IPS-20b (cell line): ENCODE results near the gene KANK4.

Experiments
- H3K27ac ChIP-seq: one replicate; pipeline ENCODE4 v1.5.1; 2013; ENCODE audit warnings: low read length
- H3K27me3 ChIP-seq: 2 replicates; pipeline ENCODE4 v1.6.1; 2013; ENCODE audit warnings: mild to moderate bottlenecking, low read length, inconsistent platforms; ENCODE audit not compliant: insufficient read depth
- H3K36me3 ChIP-seq: 2 replicates; pipeline ENCODE4 v1.6.1; 2013; ENCODE audit warnings: low read depth, mild to moderate bottlenecking, inconsistent platforms, low read length, moderate library complexity; ENCODE audit not compliant: insufficient read depth
- H3K4me1 ChIP-seq: 2 replicates; pipeline ENCODE4 v1.6.1; 2013; ENCODE audit warnings: mild to moderate bottlenecking, control low read depth, inconsistent platforms, low read length, moderate library complexity; ENCODE audit not compliant: insufficient read depth
- H3K4me3 ChIP-seq: 2 replicates; pipeline ENCODE4 v1.5.1; 2013; ENCODE audit warnings: mild to moderate bottlenecking, low read length, inconsistent platforms
- H3K9ac ChIP-seq: 2 replicates; pipeline ENCODE4 v1.6.1; 2013; ENCODE audit warnings: low read depth, mild to moderate bottlenecking, inconsistent platforms, low read length, moderate library complexity
- H3K9me3 ChIP-seq: 2 replicates; pipeline ENCODE4 v1.6.1; 2013; ENCODE audit warnings: mild to moderate bottlenecking, low read depth, low read length, inconsistent platforms; ENCODE audit not compliant: insufficient read depth

Gene KANK4

GRCh38 chr1:62281922-62282555 lies 37.2 kb downstream of the KANK4 start:
- H3K27me3 ChIP-seq = peaks cover 75% of the 10 kb centered on the region

GRCh38 chr1:62280960-62281465 lies 38.2 kb downstream of the KANK4 start:
- peaks cover 30% of the 10 kb centered on the region for H3K4me1 ChIP-seq
- peaks cover 65% of the 10 kb centered on the region for H3K27me3 ChIP-seq
- H3K9me3 ChIP-seq = peaks cover 4% of the 10 kb centered on the region; the same call in 1 of the 2 replicates
- no peak overlapping the region for H3K27ac ChIP-seq
- no peak overlapping the region for H3K4me3 ChIP-seq
- no peak overlapping the region for H3K9ac ChIP-seq
- H3K36me3 ChIP-seq = no peaks in the 10 kb centered on the region

More at GRCh38 chr1:62281922-62282555, 37.2 kb downstream of the KANK4 start:
- Histone ChIP-seq H3K27ac (no peak overlapping the region), H3K9ac (no peak overlapping the region), H3K9me3 (peaks cover 4% of the 10 kb centered on the region; the same call in 1 of the 2 replicates), H3K4me1 (peaks cover 37% of the 10 kb centered on the region), H3K4me3 (no peak overlapping the region), H3K36me3 (no peaks in the 10 kb centered on the region)

- H3K27ac ChIP-seq = no peak overlapping the region
- peaks cover 4% of the 10 kb centered on the region; the same call in 1 of the 2 replicates for H3K9me3 ChIP-seq
- H3K9ac ChIP-seq = no peak overlapping the region
- peaks cover 21% of the 10 kb centered on the region for H3K4me1 ChIP-seq
- H3K4me3 ChIP-seq = no peak overlapping the region
- H3K27me3 ChIP-seq = peaks cover 56% of the 10 kb centered on the region
- no peaks in the 10 kb centered on the region for H3K36me3 ChIP-seq
Observed at GRCh38 chr1:62280150-62280549, 39.1 kb downstream of the KANK4 start.

- no peaks in the 10 kb centered on the region for H3K36me3 ChIP-seq
- peaks cover 23% of the 10 kb centered on the region for H3K27me3 ChIP-seq
- H3K9ac ChIP-seq = no peak overlapping the region
- peaks cover 4% of the 10 kb centered on the region; the same call in 1 of the 2 replicates for H3K9me3 ChIP-seq
- H3K27ac ChIP-seq = no peak overlapping the region
- no peak overlapping the region for H3K4me3 ChIP-seq
- peaks cover 12% of the 10 kb centered on the region; the same call in 1 of the 2 replicates for H3K4me1 ChIP-seq
Observed at GRCh38 chr1:62276791-62277190, 42.4 kb downstream of the KANK4 start.

GRCh38 chr1:62274496-62275485 lies 44.4 kb downstream of the KANK4 start:
- H3K4me1 ChIP-seq = peaks cover 11% of the 10 kb centered on the region; the same call in 1 of the 2 replicates
- peaks cover 3% of the 10 kb centered on the region for H3K27me3 ChIP-seq
- no peak overlapping the region for H3K4me3 ChIP-seq
- no peak overlapping the region for H3K27ac ChIP-seq
- no peaks in the 10 kb centered on the region for H3K9me3 ChIP-seq
- no peaks in the 10 kb centered on the region for H3K36me3 ChIP-seq
- H3K9ac ChIP-seq = no peak overlapping the region

- Histone ChIP-seq H3K4me1 (peaks cover 7% of the 10 kb centered on the region; the same call in 1 of the 2 replicates), H3K9ac (no peak overlapping the region), H3K4me3 (no peak overlapping the region), H3K27ac (no peak overlapping the region), H3K9me3 (no peaks in the 10 kb centered on the region), H3K36me3 (no peaks in the 10 kb centered on the region), H3K27me3 (no peaks in the 10 kb centered on the region)
Observed at GRCh38 chr1:62273953-62274352, 45.3 kb downstream of the KANK4 start.

- H3K9ac ChIP-seq = no peak overlapping the region
- H3K9me3 ChIP-seq = no peaks in the 10 kb centered on the region
- peaks cover 7% of the 10 kb centered on the region; the same call in 1 of the 2 replicates for H3K4me1 ChIP-seq
- H3K36me3 ChIP-seq = no peaks in the 10 kb centered on the region
- H3K4me3 ChIP-seq = no peak overlapping the region
- H3K27ac ChIP-seq = no peak overlapping the region
- H3K27me3 ChIP-seq = no peaks in the 10 kb centered on the region
Observed at GRCh38 chr1:62271948-62272728, 47.1 kb downstream of the KANK4 start.

GRCh38 chr1:62271134-62271533 lies 48.1 kb downstream of the KANK4 start:
- Histone ChIP-seq H3K27ac (no peak overlapping the region), H3K4me3 (no peak overlapping the region), H3K4me1 (peaks cover 7% of the 10 kb centered on the region; the same call in 1 of the 2 replicates), H3K27me3 (no peaks in the 10 kb centered on the region), H3K9ac (no peak overlapping the region), H3K36me3 (no peaks in the 10 kb centered on the region), H3K9me3 (no peaks in the 10 kb centered on the region)

- Histone ChIP-seq H3K9ac (no peak overlapping the region), H3K4me3 (no peak overlapping the region), H3K9me3 (no peaks in the 10 kb centered on the region), H3K27ac (no peak overlapping the region), H3K4me1 (peaks cover 7% of the 10 kb centered on the region; the same call in 1 of the 2 replicates), H3K27me3 (no peaks in the 10 kb centered on the region), H3K36me3 (no peaks in the 10 kb centered on the region)
Observed at GRCh38 chr1:62269851-62270495, 49.3 kb downstream of the KANK4 start.

GRCh38 chr1:62269439-62269838 lies 49.8 kb downstream of the KANK4 start:
- Histone ChIP-seq H3K9ac (no peak overlapping the region), H3K4me3 (no peak overlapping the region), H3K27me3 (no peaks in the 10 kb centered on the region), H3K36me3 (no peaks in the 10 kb centered on the region), H3K9me3 (no peaks in the 10 kb centered on the region), H3K4me1 (peaks cover 7% of the 10 kb centered on the region; the same call in 1 of the 2 replicates), H3K27ac (no peak overlapping the region)
